ENCODE data around the gene JHY. TPM values are rescaled to one million over a fixed set of nuclear protein-coding genes. Genes with fewer than 3 reads are reported as not detected.

The JHY gene
- total RNA-seq (2022; extraction: Qiagen RNA extraction), result 3.1 to 4.3 TPM (median 3.8 TPM) in 5 replicates

GRCh38 chr11:122882189-122882856 is at the start of gene JHY:
Gene JHY, plus strand, starts transcription at chr11:122882759. Its CDS starts 3,091 bp downstream, at chr11:122885850.

GRCh38 chr11:122981388-122982264 is 99.1 kb downstream of the JHY start, which contains the start of gene BSX:
Gene BSX, minus strand, starts transcription at chr11:122981834. Its CDS starts 163 bp downstream, at chr11:122981671.

Other genes with a start within 250 kb of the JHY start
- 33.6 to 48.8 TPM (median 45.0 TPM) in 5 replicates for gene UBASH3B, start 227.0 kb upstream of the JHY start, total RNA-seq (2022; extraction: Qiagen RNA extraction)
- gene CRTAM, start 44.3 kb upstream of the JHY start, total RNA-seq (2022; extraction: Qiagen RNA extraction), result 0.04 to 0.11 TPM (median 0.06 TPM) in 3 of 5 replicates, not detected in the others
- not detected in 5 replicates for gene BSX, start 99.1 kb downstream of the JHY start, total RNA-seq (2022; extraction: Qiagen RNA extraction)
- 1,540 to 1,732 TPM (median 1,582 TPM) in 5 replicates for gene HSPA8, start 179.4 kb downstream of the JHY start, total RNA-seq (2022; extraction: Qiagen RNA extraction)

All from A549 treated with dexamethasone at 1 μM for 4 hours (cell line).